WERI-Rb-1 (cell line): ENCODE data around the gene NPW.

ENCODE experiments used
- DNase-seq: peaks from one replicate; pipeline ENCODE4 v3.0.0-alpha.2; 2020
- H3K27ac ChIP-seq: fragments of 250-450 bp; sonication (Bioruptor Pico); 2 replicates; pipeline ENCODE4 v1.5.1; 2020; ENCODE audit warnings: mild to moderate bottlenecking, moderate library complexity
- H3K27me3 ChIP-seq: fragments of 250-450 bp; sonication (Bioruptor Pico); 2 replicates; pipeline ENCODE4 v1.5.1; 2021; ENCODE audit warnings: mild to moderate bottlenecking, low read depth, moderate library complexity; ENCODE audit not compliant: insufficient read depth, severe bottlenecking
- H3K36me3 ChIP-seq: fragments of 250-450 bp; sonication (Bioruptor Pico); 2 replicates; pipeline ENCODE4 v1.5.1; 2020; ENCODE audit warnings: mild to moderate bottlenecking, moderate library complexity
- H3K4me3 ChIP-seq: 2 replicates; pipeline ENCODE4 v1.5.1; 2011; ENCODE audit warnings: low read depth, mild to moderate bottlenecking, control low read depth, low read length
- H3K9me3 ChIP-seq: fragments of 250-450 bp; sonication (Bioruptor Pico); 2 replicates; pipeline ENCODE4 v1.5.1; 2021; ENCODE audit warnings: mild to moderate bottlenecking, moderate library complexity; ENCODE audit not compliant: severe bottlenecking
- CTCF ChIP-seq: IDR thresholded peaks from 2 replicates; pipeline ENCODE4 v1.5.1; 2011; ENCODE audit warnings: low read depth, mild to moderate bottlenecking, control low read depth, inconsistent platforms, low read length

The NPW gene

DNA sequence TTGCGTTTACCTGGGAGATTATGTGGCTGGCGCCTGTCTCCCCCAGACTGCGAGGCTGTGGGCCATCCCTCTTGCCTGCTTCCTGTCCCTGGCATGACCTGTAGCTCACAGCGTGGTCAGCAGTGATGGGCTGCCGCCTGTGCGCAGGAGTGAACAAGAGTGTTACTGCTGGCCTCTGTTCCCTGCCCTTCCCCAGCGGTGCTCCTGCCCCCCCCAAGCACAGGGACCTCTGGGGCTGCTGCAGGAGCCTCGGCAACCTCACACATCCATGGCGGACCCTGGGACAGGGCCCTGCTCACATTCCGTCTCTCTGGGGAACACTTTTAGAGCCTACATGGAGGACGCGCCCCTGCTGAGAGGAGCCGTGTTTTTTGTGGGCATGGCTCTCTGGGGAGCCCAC, 38.8 kb downstream of the NPW start:
- H3K4me3 ChIP-seq, result no peak overlapping the region
- H3K27ac ChIP-seq, result no peak overlapping the region
- DNase-seq, result no peak
- H3K9me3 ChIP-seq, result no peaks in the 10 kb centered on the region
- no peaks in the 10 kb centered on the region for H3K27me3 ChIP-seq
- TF ChIP-seq CTCF, result no peak
- H3K36me3 ChIP-seq, result peaks cover 41% of the 10 kb centered on the region

- no peaks in the 10 kb centered on the region for H3K27me3 ChIP-seq
- H3K9me3 ChIP-seq, result no peaks in the 10 kb centered on the region
- H3K36me3 ChIP-seq, result peaks cover 39% of the 10 kb centered on the region
- H3K4me3 ChIP-seq, result no peak overlapping the region
- no peak overlapping the region for H3K27ac ChIP-seq
- no peak for DNase-seq
- no peak for TF ChIP-seq CTCF
Observed at GRCh38 chr16:2058872-2059271, 39.3 kb downstream of the NPW start.

DNA sequence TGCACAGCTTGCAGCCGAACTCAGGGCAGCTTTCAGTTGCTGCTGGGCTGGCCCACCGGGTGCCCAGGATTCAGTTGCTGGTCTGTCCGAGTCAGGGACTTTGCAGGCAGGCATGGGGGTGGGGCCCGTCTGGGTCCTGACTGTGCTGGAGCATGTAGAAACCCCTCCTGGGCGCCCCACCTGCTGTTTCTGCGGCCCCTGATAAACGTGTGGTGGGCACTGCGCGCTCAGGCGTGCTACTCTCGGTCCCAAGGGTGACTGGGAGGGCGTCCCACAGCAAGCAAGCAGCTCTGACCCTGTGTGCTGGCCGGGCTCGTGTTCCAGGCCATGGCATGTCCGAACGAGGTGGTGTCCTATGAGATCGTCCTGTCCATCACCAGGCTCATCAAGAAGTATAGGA, 40.8 kb downstream of the NPW start:
- Histone ChIP-seq H3K27me3 (no peaks in the 10 kb centered on the region), H3K27ac (no peak overlapping the region), H3K9me3 (no peaks in the 10 kb centered on the region), H3K36me3 (peaks cover 39% of the 10 kb centered on the region), H3K4me3 (no peak overlapping the region)
- no peak for DNase-seq
- TF ChIP-seq CTCF, result no peak

- no peak for DNase-seq
- Histone ChIP-seq H3K9me3 (no peaks in the 10 kb centered on the region), H3K27ac (no peak overlapping the region), H3K4me3 (no peak overlapping the region), H3K27me3 (no peaks in the 10 kb centered on the region), H3K36me3 (peaks cover 46% of the 10 kb centered on the region)
- TF ChIP-seq CTCF, result no peak
Observed at GRCh38 chr16:2061023-2061422, 41.4 kb downstream of the NPW start.

GRCh38 chr16:2061526-2061925, 41.9 kb downstream of the NPW start:
- Histone ChIP-seq H3K4me3 (no peak overlapping the region), H3K36me3 (peaks cover 49% of the 10 kb centered on the region), H3K9me3 (no peaks in the 10 kb centered on the region), H3K27me3 (no peaks in the 10 kb centered on the region), H3K27ac (no peak overlapping the region)
- no peak for TF ChIP-seq CTCF
- no peak for DNase-seq

- peaks cover 50% of the 10 kb centered on the region for H3K36me3 ChIP-seq
- H3K27me3 ChIP-seq, result no peaks in the 10 kb centered on the region
- no peaks in the 10 kb centered on the region for H3K9me3 ChIP-seq
- no peak for DNase-seq
- no peak overlapping the region for H3K27ac ChIP-seq
- no peak overlapping the region for H3K4me3 ChIP-seq
- TF ChIP-seq CTCF, result no peak
Observed at GRCh38 chr16:2062801-2063200, 43.2 kb downstream of the NPW start.
